Cardiac fibroblast (primary cell): Measurements from ENCODE around the gene GPN3.

ENCODE experiments used
- DNase-seq, 2 donors: peaks; one replicate each; pipeline versions ENCODE4 v3.0.0 to v3.0.0-alpha.2; 2010; ENCODE audit warnings: low read depth in 2 of 2
- H3K4me3 ChIP-seq, 2 donors: replicated peaks in 1 of 2; 1 replicate in 1 of 2; 2 replicates in 1 of 2; pipeline ENCODE4 v1.5.1; 2011; ENCODE audit warnings: low read depth in 2 of 2, low read length in 2 of 2, mild to moderate bottlenecking in 2 of 2, moderate library complexity in 1 of 2
- TF ChIP-seq, protein P1 (sequence below): IDR thresholded peaks from one replicate; pipeline ENCODE4 v1.5.1; 2011; ENCODE audit warnings: low read depth, mild to moderate bottlenecking, low read length, inconsistent platforms

Gene GPN3

DNA sequence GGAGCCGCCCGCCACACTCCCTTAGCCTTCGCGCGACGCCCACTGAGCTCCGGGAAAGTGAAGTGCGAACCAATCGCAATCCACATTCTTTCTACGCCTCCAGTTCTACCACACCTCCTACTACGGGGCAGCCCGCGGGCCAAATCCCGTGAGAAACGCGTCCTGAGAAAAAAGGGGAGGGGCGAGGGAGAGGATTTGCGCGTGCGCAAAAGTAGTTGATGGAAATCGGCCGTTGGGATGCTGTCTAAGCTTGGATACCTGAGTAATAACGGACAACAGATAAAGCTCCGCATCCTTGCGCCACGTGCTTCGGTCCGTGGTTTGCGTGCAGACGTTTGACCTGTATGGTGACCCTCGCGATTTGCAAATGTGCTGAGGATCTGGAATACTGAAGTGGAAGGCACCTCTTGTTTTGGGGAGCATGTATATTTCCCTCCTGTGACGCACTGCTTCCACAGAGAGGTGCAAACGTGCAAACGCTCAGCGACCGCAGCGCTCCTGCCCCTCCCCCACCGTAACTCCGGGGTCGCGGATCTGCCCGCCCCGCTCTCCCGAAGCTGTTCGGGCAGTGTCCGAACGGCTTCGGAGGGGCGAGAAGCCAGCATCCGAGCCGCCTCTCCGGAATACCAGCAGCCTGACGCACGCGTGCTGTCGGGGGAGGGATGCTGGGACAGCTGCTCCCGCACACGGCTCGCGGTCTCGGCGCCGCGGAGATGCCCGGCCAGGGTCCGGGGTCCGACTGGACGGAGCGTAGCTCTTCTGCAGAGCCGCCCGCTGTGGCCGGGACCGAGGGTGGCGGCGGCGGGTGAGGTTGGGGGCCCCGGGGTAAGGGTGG is at the start of gene GPN3, which contains the start of gene FAM216A:
Gene GPN3, minus strand, starts transcription at position 44 of the 835 bp plus-strand sequence. CDS start 54 bp downstream, outside the sequence.
Gene FAM216A, plus strand, starts transcription at position 632 of the 835 bp plus-strand sequence. Its CDS starts 31 bp downstream, at position 663.
- DNase-seq: peak; percentile 99
- H3K4me3 ChIP-seq: peak within 1 kb of the TSS; percentile 72 to 78
- TF ChIP-seq, protein P1, sequence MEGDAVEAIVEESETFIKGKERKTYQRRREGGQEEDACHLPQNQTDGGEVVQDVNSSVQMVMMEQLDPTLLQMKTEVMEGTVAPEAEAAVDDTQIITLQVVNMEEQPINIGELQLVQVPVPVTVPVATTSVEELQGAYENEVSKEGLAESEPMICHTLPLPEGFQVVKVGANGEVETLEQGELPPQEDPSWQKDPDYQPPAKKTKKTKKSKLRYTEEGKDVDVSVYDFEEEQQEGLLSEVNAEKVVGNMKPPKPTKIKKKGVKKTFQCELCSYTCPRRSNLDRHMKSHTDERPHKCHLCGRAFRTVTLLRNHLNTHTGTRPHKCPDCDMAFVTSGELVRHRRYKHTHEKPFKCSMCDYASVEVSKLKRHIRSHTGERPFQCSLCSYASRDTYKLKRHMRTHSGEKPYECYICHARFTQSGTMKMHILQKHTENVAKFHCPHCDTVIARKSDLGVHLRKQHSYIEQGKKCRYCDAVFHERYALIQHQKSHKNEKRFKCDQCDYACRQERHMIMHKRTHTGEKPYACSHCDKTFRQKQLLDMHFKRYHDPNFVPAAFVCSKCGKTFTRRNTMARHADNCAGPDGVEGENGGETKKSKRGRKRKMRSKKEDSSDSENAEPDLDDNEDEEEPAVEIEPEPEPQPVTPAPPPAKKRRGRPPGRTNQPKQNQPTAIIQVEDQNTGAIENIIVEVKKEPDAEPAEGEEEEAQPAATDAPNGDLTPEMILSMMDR: no peak

DNA sequence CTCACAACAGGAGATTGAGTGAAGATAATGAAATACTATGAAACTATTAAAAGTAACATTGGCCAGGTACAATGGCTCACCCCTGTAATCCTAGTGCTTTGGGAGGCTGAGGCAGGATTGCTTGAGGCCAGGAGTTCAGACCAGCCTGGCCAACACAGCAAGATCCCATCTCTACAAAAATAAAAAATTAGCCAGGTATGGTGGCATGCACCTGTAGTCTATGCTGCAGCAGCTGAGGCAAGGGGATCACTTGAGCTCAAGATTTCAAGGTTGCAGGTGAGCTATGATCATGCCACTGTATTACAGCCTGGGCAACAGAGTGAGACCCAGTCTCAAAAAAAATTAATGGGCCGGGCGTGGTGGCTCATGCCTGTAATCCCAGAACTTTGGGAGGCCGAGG is 48.9 kb upstream of the GPN3 start:
- no peak for DNase-seq
- no peak overlapping the region for H3K4me3 ChIP-seq
- TF ChIP-seq, protein P1: no peak

DNA sequence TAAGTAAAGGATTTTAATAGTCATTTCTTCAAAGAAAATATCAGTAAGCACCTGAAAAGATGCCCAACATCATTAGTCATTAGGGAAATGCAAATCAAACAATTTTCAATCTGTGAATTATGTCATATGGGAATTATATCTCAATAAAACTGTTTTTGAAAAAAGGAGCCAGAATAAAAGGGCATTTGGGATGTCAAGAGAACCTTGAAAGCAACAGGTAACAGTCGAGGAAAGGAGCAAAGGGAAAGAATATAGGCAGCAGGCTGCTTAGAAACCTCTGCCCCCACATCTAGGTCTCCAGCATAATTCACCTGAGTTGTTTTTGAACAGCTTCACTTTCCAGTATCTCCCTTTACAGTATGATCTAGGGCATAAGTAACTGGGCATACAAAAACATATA is 46.3 kb upstream of the GPN3 start:
- no peak for DNase-seq
- TF ChIP-seq, protein P1: no peak

DNA sequence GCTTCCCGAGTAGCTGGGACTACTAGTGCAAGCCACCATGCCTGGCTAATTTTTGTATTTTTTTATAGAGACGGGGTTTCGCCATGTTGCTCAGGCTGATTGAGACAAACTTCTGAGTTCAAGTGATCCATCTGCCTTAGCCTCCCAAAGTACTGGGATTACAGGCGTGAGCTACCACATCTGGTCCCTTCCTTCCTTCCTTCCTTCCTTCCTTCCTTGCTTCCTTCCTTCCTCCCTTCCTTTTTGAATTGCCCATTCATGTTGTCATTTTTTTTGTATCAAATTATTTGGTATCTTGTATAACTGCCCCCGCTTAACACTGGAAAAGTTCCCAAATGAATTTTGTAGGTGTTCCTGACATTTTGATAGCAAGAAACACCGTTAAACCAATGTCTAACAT is 45.8 kb upstream of the GPN3 start:
- no peak for DNase-seq
- H3K4me3 ChIP-seq: no peak overlapping the region
- TF ChIP-seq, protein P1: no peak

More for the DNA sequence above, 46.3 kb upstream of the GPN3 start:
- H3K4me3 ChIP-seq: no peak overlapping the region

DNA sequence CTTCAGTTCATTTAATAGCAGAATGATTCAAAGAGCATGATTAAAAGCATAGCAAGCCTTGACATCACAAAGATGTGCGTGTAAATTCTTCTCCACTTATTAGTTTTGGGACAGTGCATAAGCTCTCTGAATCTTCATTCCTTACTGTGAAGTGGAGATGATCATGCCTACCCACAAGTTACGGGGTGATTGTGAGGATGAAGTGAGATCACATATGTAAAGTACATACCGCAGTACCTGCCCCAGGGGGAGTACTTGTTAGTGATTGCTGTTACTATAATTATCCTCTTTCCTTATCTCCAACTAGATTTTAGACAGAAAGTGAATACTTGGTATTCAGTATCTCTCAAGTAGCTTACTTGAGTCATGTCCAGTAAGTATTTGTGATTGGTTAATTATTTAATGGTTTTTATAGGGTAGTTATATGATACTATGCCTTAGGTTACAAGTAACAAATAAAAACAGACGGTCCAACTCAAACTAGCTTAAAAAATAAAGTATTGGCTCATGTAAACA is 40.1 kb upstream of the GPN3 start:
- DNase-seq: no peak
- no peak overlapping the region for H3K4me3 ChIP-seq
- TF ChIP-seq, protein P1: no peak

DNA sequence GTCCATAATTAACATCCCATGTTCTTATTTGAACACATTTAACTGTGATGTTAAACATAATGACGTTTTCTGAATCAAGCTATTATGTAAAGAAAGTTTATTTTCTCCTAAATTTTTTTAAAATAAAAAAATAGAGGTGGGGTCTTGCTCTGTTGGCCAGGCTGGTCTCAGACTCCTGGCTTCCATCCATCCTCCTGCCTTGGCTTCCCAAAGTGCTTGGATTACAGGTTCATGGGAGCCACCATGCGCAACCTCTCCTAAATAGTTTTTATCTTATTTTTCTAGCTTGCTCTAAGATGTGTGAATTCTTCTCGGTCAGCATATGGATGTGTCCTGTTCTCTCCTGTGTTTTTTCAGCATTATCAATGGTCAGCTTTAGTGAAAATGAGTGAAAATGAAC is 37.3 kb upstream of the GPN3 start:
- no peak overlapping the region for H3K4me3 ChIP-seq
- TF ChIP-seq, protein P1: no peak
- no peak for DNase-seq
